SU-DHL-6 (cell line): ENCODE data around the gene IMP3.

Experiments used
- H2AFZ ChIP-seq: fragments of 200-600 bp; sonication (generic); 2 replicates; pipeline ENCODE4 v1.6.1; 2014; ENCODE audit warnings: low read depth, mild to moderate bottlenecking, moderate library complexity, mixed read lengths, antibody characterized with exemption, low read length; ENCODE audit not compliant: severe bottlenecking
- H3F3A ChIP-seq: fragments of 200-600 bp; shearing (Covaris generic); 2 replicates; pipeline ENCODE4 v1.6.0; 2016; ENCODE audit warnings: antibody characterized with exemption, mild to moderate bottlenecking; ENCODE audit not compliant: insufficient read depth
- H3K27ac ChIP-seq: fragments of 200-600 bp; sonication (generic); 2 replicates; pipeline ENCODE4 v1.5.1; 2016; ENCODE audit warnings: low read depth, mild to moderate bottlenecking, low read length, moderate library complexity, mixed read lengths
- H3K27me3 ChIP-seq: fragments of 200-600 bp; sonication (generic), shearing (Covaris generic); 2 replicates; pipeline ENCODE4 v1.6.0; 2014; ENCODE audit warnings: mild to moderate bottlenecking, low read length
- H3K36me3 ChIP-seq: fragments of 200-600 bp; sonication (generic); 2 replicates; pipeline ENCODE4 v1.6.1; 2014; ENCODE audit warnings: mild to moderate bottlenecking, low read length, mixed read lengths
- H3K4me2 ChIP-seq: fragments of 300-600, 200-600 bp; shearing (Covaris generic), sonication (generic); 2 replicates; pipeline ENCODE4 v1.6.0; 2014; ENCODE audit warnings: low read length, low read depth, mild to moderate bottlenecking; ENCODE audit not compliant: poor library complexity, severe bottlenecking
- H3K4me3 ChIP-seq: fragments of 200-600 bp; sonication (generic); 2 replicates; pipeline ENCODE4 v1.5.1; 2014; ENCODE audit warnings: antibody characterized with exemption, low read length, mild to moderate bottlenecking, mixed read lengths; ENCODE audit not compliant: insufficient read depth, poor library complexity, severe bottlenecking
- H3K79me2 ChIP-seq: fragments of 200-600 bp; sonication (generic); 2 replicates; pipeline ENCODE4 v1.6.1; 2014; ENCODE audit warnings: mild to moderate bottlenecking, low read length, moderate library complexity; ENCODE audit not compliant: insufficient read depth
- H3K9ac ChIP-seq: fragments of 200-600 bp; sonication (generic); 2 replicates; pipeline ENCODE4 v1.7.0; 2014; ENCODE audit warnings: mild to moderate bottlenecking, low read length
- H3K9me2 ChIP-seq: fragments of 200-600 bp; sonication (generic); replicated peaks from 2 replicates; pipeline ENCODE4 v1.6.1; 2014; ENCODE audit warnings: low read length; ENCODE audit not compliant: insufficient read depth
- H3K9me3 ChIP-seq: fragments of 200-600 bp; sonication (generic); 2 replicates; pipeline ENCODE4 v1.6.1; 2014; ENCODE audit warnings: low read length, mixed read lengths; ENCODE audit not compliant: insufficient read depth
- H4K20me1 ChIP-seq: fragments of 200-600 bp; sonication (generic); 2 replicates; pipeline ENCODE4 v1.6.1; 2014; ENCODE audit warnings: low read depth, mild to moderate bottlenecking, antibody characterized with exemption, low read length, moderate library complexity, mixed read lengths
- EZH2phosphoT487 ChIP-seq: fragments of 200-600 bp; sonication (generic), shearing (Covaris generic); conservative IDR thresholded peaks from 2 replicates; pipeline ENCODE4 v1.6.1; 2018; ENCODE audit warnings: mild to moderate bottlenecking, antibody characterized with exemption, low read length, moderate library complexity, mixed read lengths
- TF ChIP-seq, protein P1 (sequence below): fragments of 200-600 bp; sonication (generic); IDR thresholded peaks from one replicate; pipeline ENCODE4 v1.5.1; 2017; ENCODE audit warnings: antibody characterized with exemption, mild to moderate bottlenecking, low read length, moderate library complexity; ENCODE audit not compliant: insufficient read depth, poor library complexity, severe bottlenecking

Gene IMP3

DNA sequence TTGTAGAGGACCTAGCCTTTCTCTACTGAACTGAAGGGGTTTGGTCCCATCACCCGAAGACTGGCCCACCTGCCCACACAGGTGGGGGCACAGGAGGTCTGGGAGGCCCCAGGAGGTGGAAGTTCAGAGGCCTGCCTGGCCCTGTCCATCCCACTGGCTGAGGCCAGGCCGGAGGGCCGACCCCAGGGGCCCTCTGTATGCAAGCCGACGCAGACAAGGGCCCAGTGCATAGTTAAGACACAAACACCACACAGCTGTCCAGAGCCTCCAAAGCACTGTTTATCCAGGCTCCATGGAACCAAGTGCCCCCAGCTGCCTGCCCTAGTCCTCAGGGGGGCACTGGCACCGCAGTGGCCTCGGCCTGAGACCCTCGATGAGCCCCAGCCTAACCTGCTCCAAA is 34.3 kb upstream of the IMP3 start:
- Histone ChIP-seq H3K4me2 (no peak overlapping the region), H3K9me3 (no peaks in the 10 kb centered on the region), H3K4me3 (no peak overlapping the region), H3F3A (no peaks in the 10 kb centered on the region), H3K27ac (no peak overlapping the region), H3K36me3 (no peaks in the 10 kb centered on the region), H3K9ac (no peak overlapping the region), H4K20me1 (no peaks in the 10 kb centered on the region), H3K27me3 (no peaks in the 10 kb centered on the region), H2AFZ (no peak overlapping the region), H3K79me2 (no peaks in the 10 kb centered on the region), H3K9me2 (no peaks in the 10 kb centered on the region)
- TF ChIP-seq, protein P1, sequence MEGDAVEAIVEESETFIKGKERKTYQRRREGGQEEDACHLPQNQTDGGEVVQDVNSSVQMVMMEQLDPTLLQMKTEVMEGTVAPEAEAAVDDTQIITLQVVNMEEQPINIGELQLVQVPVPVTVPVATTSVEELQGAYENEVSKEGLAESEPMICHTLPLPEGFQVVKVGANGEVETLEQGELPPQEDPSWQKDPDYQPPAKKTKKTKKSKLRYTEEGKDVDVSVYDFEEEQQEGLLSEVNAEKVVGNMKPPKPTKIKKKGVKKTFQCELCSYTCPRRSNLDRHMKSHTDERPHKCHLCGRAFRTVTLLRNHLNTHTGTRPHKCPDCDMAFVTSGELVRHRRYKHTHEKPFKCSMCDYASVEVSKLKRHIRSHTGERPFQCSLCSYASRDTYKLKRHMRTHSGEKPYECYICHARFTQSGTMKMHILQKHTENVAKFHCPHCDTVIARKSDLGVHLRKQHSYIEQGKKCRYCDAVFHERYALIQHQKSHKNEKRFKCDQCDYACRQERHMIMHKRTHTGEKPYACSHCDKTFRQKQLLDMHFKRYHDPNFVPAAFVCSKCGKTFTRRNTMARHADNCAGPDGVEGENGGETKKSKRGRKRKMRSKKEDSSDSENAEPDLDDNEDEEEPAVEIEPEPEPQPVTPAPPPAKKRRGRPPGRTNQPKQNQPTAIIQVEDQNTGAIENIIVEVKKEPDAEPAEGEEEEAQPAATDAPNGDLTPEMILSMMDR = no peak
- TF ChIP-seq EZH2phosphoT487 = no peak

DNA sequence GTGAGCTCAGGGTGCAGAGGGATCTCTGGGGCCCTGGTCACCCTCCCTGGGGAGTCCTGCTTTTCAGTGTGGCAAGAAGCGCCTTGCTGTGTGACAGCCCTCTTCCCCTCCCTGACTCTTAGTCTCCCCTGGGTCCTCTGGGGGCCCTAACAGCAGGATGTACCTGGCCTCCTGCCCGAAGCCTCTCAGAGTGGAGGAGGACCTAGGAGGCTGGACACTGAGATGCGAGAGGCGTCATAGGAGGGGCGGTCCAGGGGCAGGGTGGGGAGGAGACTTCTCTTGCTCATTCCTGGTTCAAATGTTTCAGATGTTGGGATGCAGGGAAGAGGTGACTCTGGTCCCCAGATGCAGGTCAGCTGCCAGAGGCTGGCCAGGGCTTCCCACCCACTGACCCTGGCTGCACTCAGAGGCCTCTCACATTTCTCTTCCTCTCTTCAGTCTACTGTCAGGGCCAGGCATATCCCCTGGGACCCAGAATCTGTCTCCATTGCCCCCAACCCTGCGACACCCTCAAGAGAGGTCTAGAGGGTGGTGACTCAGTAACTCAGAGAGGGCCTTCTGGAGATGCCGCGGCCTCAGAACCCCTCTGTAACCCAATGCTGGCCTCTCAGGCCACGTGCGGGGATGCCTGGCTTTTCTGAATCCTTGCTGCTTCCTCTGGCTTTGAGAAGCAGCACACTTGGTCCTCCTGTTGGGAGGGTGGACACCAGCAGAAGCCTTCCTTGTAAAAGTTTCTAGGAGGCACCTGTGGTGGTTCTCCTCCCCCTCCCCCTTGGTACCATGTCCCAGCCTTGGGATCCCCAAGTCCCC is 33.6 kb upstream of the IMP3 start:
- Histone ChIP-seq H3K27me3 (no peaks in the 10 kb centered on the region), H3K36me3 (no peaks in the 10 kb centered on the region), H3K9me3 (no peaks in the 10 kb centered on the region), H4K20me1 (no peaks in the 10 kb centered on the region), H3K79me2 (no peaks in the 10 kb centered on the region), H3K9ac (no peak overlapping the region), H3K9me2 (no peaks in the 10 kb centered on the region), H3F3A (no peaks in the 10 kb centered on the region), H3K27ac (no peak overlapping the region), H2AFZ (no peak overlapping the region), H3K4me3 (no peak overlapping the region), H3K4me2 (no peak overlapping the region)
- TF ChIP-seq EZH2phosphoT487 = no peak
- TF ChIP-seq, protein P1 = no peak

DNA sequence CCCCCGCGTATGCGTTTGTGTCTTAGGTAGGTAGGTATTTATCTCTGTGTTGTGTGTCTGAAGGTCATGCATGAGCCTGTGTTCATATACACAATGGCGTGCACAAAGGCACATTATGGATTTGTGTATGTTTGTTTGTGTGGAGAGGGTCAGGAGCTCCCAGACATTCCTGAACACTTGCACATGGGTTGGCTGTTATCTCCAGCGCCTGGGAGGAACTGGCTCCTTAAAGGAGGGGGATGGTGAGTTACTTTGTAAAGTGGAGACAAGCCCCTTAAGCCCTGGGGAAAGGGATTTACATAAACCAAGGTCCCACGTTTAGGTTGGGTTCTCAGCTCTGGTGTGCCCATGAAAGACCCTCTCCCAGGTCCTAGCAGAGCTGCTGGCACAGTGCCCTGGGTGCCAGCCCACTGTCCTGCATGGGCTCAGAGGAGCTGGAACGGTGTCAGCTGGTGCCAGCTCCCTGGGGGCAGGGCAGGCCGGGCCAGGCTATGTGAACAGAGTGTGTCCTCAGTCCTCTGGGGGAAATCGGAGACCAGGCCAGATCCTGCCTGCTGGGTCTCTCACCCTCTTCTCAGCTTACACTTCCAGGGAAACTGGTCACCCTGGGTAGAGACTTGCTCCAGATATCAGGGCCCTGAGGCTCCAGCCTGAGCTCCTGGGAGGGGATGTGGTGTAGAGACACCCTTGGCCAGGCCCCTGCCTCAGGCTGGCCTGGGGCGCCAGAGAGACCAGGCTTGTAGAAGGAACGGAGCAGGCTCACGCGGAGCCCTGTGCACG is 32.8 kb upstream of the IMP3 start:
- Histone ChIP-seq H2AFZ (no peak overlapping the region), H3K27me3 (no peaks in the 10 kb centered on the region), H3K79me2 (no peaks in the 10 kb centered on the region), H3K9me2 (no peaks in the 10 kb centered on the region), H3K4me2 (no peak overlapping the region), H3F3A (no peaks in the 10 kb centered on the region), H3K4me3 (no peak overlapping the region), H3K9me3 (no peaks in the 10 kb centered on the region), H3K27ac (no peak overlapping the region), H4K20me1 (no peaks in the 10 kb centered on the region), H3K9ac (no peak overlapping the region), H3K36me3 (no peaks in the 10 kb centered on the region)
- no peak for TF ChIP-seq EZH2phosphoT487
- TF ChIP-seq, protein P1 = no peak
